ENCODE data around the gene TNRC6B. TPM values are rescaled to one million over a fixed set of nuclear protein-coding genes. Genes with fewer than 3 reads are reported as not detected.

The TNRC6B gene
- total RNA-seq, 1 donor from 2014 or later = 9.5 TPM

DNA sequence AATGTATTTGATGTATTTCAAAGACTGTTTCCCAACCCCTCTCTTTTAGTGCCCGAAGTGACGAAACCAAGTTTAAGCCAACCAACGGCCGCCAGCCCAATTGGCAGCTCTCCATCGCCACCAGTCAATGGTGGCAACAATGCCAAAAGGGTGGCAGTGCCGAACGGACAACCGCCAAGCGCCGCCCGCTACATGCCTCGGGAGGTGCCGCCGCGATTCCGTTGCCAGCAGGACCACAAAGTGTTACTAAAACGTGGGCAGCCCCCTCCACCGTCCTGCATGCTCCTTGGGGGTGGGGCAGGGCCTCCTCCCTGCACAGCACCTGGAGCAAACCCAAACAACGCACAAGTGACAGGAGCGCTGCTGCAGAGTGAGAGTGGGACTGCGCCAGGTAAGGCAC is 84.1 kb downstream of the TNRC6B start:
- H3K4me3 ChIP-seq (ENCODE audit: low read depth, low read length) = no peak overlapping the region
- TF ChIP-seq, protein P1, sequence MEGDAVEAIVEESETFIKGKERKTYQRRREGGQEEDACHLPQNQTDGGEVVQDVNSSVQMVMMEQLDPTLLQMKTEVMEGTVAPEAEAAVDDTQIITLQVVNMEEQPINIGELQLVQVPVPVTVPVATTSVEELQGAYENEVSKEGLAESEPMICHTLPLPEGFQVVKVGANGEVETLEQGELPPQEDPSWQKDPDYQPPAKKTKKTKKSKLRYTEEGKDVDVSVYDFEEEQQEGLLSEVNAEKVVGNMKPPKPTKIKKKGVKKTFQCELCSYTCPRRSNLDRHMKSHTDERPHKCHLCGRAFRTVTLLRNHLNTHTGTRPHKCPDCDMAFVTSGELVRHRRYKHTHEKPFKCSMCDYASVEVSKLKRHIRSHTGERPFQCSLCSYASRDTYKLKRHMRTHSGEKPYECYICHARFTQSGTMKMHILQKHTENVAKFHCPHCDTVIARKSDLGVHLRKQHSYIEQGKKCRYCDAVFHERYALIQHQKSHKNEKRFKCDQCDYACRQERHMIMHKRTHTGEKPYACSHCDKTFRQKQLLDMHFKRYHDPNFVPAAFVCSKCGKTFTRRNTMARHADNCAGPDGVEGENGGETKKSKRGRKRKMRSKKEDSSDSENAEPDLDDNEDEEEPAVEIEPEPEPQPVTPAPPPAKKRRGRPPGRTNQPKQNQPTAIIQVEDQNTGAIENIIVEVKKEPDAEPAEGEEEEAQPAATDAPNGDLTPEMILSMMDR (conservative IDR thresholded peaks at IDR 0.05; ENCODE audit: low read depth, low read length) = no peak
- DNase-seq (ENCODE audit: low read depth) = no peak

DNA sequence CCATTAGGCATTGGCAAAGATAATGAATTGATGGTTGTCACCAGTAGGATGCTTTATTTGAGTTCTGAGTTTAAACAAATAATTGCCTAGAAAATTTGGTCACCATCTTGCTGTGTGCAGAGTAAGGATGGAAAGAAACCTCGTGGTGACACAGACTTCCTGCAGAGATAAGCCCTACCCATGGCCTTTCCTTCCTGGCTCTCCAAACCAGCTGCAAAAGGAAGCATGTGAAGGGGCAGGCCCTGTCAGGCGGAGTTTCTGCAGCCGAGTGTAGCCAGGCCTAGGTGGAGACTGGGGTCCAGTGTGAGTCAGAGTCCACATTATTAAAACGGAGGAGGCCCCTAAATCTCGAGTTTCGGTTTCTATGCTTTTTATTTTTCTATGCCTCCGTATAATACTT is 85.5 kb downstream of the TNRC6B start:
- no peak overlapping the region for H3K4me3 ChIP-seq (ENCODE audit: low read depth, low read length)
- DNase-seq (ENCODE audit: low read depth) = no peak
- TF ChIP-seq, protein P1 (conservative IDR thresholded peaks at IDR 0.05; ENCODE audit: low read depth, low read length) = no peak

DNA sequence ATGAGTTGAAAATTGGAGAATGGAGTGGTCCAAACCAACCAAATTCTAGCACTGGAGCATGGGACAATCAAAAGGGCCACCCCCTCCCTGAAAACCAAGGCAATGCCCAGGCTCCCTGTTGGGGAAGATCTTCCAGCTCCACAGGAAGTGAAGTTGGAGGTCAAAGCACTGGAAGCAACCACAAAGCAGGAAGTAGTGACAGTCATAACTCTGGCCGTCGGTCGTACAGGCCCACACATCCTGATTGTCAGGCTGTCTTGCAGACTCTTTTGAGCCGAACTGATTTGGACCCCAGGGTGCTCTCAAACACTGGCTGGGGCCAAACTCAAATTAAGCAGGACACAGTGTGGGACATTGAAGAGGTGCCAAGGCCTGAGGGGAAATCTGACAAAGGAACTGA is 88.1 kb downstream of the TNRC6B start:
- TF ChIP-seq, protein P1 (conservative IDR thresholded peaks at IDR 0.05; ENCODE audit: low read depth, low read length) = no peak
- no peak for DNase-seq (ENCODE audit: low read depth)
- no peak overlapping the region for H3K4me3 ChIP-seq (ENCODE audit: low read depth, low read length)

DNA sequence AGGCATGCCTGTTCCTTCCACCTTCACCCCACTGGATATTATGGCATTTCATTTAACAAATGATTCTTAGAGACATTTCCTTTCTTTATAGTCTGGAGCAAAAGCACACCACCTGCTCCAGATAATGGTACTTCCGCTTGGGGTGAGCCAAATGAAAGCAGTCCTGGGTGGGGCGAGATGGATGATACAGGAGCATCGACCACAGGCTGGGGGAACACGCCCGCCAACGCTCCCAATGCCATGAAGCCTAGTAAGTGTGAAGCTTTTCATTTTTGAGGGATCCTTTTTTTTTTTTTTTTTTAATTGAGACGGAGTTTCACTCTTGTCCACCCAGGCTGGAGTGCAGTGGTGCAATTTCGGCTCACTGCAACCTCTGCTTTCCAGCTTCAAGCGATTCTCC is 92.3 kb downstream of the TNRC6B start:
- no peak overlapping the region for H3K4me3 ChIP-seq (ENCODE audit: low read depth, low read length)
- TF ChIP-seq, protein P1 (conservative IDR thresholded peaks at IDR 0.05; ENCODE audit: low read depth, low read length) = no peak
- DNase-seq (ENCODE audit: low read depth) = no peak

DNA sequence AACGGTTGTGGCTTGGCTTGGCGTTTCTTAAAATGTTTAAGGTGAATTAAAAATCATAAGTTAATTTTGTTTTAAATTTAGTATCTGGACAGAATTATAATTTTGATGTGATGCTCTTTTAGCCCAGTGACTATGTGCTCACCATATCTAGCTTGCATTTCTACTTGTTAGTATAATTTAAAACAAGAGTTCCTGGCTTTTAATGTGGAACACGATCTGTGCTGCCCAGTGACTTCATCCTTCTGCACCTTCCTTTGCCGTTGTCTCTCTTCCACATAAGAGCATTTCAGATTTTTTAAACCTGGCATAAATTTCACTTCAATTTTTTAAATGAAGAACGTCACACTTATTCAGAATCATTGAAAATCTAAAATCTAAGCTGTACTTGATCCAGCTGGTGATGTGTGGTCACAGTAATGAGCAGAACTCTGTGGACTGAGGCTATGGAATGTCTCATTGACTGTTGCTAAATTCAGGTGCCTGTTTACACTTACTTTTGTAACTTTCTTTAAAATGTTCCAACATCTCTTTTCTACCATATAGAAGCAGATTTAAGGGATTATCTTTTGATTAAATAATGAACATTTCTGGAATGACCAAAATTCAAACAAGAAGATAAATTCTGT is 93.1 kb downstream of the TNRC6B start:
- H3K4me3 ChIP-seq (ENCODE audit: low read depth, low read length) = no peak overlapping the region
- no peak for DNase-seq (ENCODE audit: low read depth)
- TF ChIP-seq, protein P1 (conservative IDR thresholded peaks at IDR 0.05; ENCODE audit: low read depth, low read length) = no peak

DNA sequence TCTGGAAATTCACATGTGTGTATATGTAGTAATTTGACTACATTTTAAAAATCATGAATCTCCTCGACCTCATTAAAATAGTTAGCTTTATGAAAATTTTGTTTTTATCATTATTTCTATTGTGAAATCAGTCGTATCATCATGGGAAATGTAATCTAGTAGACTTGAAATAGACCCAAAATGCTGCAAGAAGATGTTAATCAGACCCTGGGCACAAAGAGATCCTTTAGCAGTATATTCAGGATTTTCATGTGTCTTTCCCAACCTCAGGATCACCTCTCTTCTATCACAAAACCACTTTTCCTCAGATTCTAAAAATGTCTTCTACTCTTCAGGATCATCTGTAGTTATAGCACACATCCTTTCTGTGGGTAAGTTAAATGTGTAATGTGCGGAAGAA is 93.7 kb downstream of the TNRC6B start:
- no peak for DNase-seq (ENCODE audit: low read depth)
- H3K4me3 ChIP-seq (ENCODE audit: low read depth, low read length) = no peak overlapping the region
- TF ChIP-seq, protein P1 (conservative IDR thresholded peaks at IDR 0.05; ENCODE audit: low read depth, low read length) = no peak

DNA sequence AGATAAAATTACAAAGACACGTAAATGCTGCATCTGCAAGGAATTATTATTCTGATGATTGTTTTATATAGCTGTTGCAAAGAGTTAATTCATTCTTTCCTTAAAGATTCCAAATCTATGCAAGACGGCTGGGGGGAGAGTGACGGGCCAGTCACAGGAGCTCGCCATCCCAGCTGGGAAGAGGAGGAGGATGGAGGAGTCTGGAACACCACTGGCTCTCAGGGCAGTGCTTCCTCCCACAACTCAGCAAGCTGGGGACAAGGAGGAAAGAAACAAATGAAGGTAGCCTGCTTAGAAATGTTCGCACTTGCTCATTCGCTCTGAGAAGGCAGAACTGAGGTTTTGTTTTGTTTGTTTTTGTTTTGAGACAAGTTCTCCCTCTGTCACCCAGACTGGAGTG is 95.6 kb downstream of the TNRC6B start:
- no peak for DNase-seq (ENCODE audit: low read depth)
- TF ChIP-seq, protein P1 (conservative IDR thresholded peaks at IDR 0.05; ENCODE audit: low read depth, low read length) = no peak
- no peak overlapping the region for H3K4me3 ChIP-seq (ENCODE audit: low read depth, low read length)
